Left ventricle myocardium inferior (tissue), 1 donor: ENCODE results near the gene LDLRAD4. TPM values are rescaled to one million over a fixed set of nuclear protein-coding genes. Genes with fewer than 3 reads are reported as not detected.

Source experiments
- DNase-seq: peaks from one replicate; pipeline ENCODE4 v3.0.0-alpha.2; 2020
- H3K27ac ChIP-seq: fragments of 200-600 bp; replicated peaks from 2 replicates; pipeline ENCODE4 v1.8.0; 2021
- H3K27me3 ChIP-seq: fragments of 200-600 bp; 2 replicates; pipeline ENCODE4 v1.8.0; 2021; ENCODE audit warnings: low read depth
- H3K36me3 ChIP-seq: fragments of 200-600 bp; 2 replicates; pipeline ENCODE4 v1.8.0; 2021
- H3K4me1 ChIP-seq: fragments of 200-600 bp; 2 replicates; pipeline ENCODE4 v1.8.0; 2021
- H3K4me3 ChIP-seq: fragments of 200-600 bp; 2 replicates; pipeline ENCODE4 v1.8.0; 2021; ENCODE audit warnings: mild to moderate bottlenecking, moderate library complexity
- H3K9me3 ChIP-seq: fragments of 200-600 bp; replicated peaks from 2 replicates; pipeline ENCODE4 v1.8.0; 2021
- CTCF ChIP-seq: fragments of 200-600 bp; IDR thresholded peaks from 2 replicates; pipeline ENCODE4 v1.8.0; 2021; ENCODE audit warnings: antibody characterized with exemption, mild to moderate bottlenecking, borderline replicate concordance
- intact Hi-C: fragments of 100-400 bp; cut with micrococcal nuclease; formaldehyde crosslinking; loops from one replicate; pipeline ENCODE4 v1.11.0; 2022
- long read RNA-seq: library from polyadenylated mRNA; unstranded; transcript quantifications from one replicate; pipeline ENCODE4 v2.0.0, GENCODE V29; 2021
- total RNA-seq: library from RNA; stranded (reverse); fragmentation: NEBNext Ultra II Directional; extraction: Animal tissue kit (Norgen Biotek cat#: 25700); gene quantifications from one replicate; pipeline ENCODE4 v1.2.1, GENCODE V29; 2021
- donor health status: DM: no; HTN: yes; CAD: no; lungs with severe emphysema.

Gene LDLRAD4
- 43.3 TPM for total RNA-seq
- long read RNA-seq, full-length matches to known transcripts, result 3 of 39 reads
- long read RNA-seq, partial matches to known transcripts, result 0 of 39 reads
- long read RNA-seq, other reads (novel, unspliced or antisense), result 36 of 39 reads

DNA sequence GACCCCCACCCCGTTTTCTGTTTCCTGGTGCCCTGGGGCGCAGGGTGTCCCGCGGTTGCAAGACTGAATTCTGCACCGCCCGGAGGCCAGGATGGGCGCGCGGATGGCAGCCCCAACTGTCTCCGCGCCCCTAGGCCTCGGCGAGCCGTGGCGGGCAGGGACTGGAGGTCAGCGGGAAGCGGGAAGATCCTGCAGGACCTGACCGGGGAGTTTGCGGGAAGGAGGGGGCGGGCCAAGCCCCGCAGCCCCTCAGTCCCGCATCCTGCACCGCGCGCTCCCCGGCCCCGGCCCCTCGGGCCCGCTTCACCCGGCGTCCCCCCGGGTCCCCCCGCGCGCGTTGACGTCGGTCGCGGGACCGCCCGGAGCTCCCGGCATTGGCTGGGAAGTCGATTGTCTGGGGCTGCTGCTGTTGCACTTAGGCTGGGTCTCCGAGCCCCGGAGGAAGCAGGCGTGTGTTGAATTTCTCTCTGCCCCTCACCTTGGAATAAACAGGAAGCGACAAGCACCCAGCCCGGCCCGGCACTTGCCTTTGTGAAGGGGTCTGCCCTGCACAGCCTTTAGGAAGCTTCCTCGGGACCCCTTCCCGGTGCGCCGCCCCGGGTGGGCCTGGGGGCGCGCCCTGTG lies at the start of gene LDLRAD4:
LDLRAD4 (plus strand) TSS at position 393 of the 624 bp plus-strand sequence.
- H3K4me3 ChIP-seq, result peak within 1 kb of the TSS; percentile 74
- peak; percentile 65 for DNase-seq
- TF ChIP-seq CTCF, result no peak
- peak within 1 kb of the TSS; percentile 92 for H3K27ac ChIP-seq
- no peaks in the 10 kb centered on the region for H3K36me3 ChIP-seq
- peaks cover 70% of the 10 kb centered on the region for H3K4me1 ChIP-seq
- no peaks in the 10 kb centered on the region for H3K27me3 ChIP-seq
- intact Hi-C loops, result loop anchor here (5.0 to 10.0 kb wide), 3 partner anchors 106 to 409 kb away; no protein-coding TSS in a partner anchor
- no peaks in the 10 kb centered on the region for H3K9me3 ChIP-seq

DNA sequence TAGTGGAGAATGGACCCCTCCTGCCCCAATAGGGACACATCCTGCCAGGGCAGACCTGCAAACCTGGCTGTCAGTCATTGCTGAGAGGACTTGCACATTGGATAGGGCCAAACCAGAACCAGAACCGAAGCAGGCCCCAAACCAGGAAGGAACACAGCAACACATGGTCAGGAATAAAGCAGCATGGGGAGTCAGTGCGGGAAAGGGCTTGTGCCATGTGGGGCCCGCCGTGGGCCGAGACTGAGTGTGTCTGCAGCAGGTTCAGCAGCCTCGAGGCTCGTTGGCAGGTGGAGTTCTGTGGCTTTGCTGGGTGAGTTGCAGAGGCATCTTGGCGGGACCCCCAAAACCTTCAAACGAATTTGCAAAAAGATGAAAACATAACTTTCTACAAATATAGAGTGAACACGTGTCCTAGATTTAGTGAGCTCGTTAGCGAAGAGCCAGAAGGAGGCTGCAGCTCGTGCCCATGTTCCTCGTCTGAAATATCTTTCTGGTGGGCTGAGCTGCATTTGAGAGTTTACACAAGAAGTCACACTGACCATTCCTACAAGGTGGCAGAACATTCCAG lies 44.9 kb upstream of the LDLRAD4 start:
- Histone ChIP-seq H3K27ac (no peak overlapping the region), H3K9me3 (no peaks in the 10 kb centered on the region), H3K4me3 (no peak overlapping the region), H3K36me3 (no peaks in the 10 kb centered on the region), H3K4me1 (no peaks in the 10 kb centered on the region), H3K27me3 (no peaks in the 10 kb centered on the region)
- no peak for DNase-seq
- intact Hi-C loops, result no loop called here
- TF ChIP-seq CTCF, result no peak

GRCh38 chr18:13175266-13175665 lies 43.3 kb upstream of the LDLRAD4 start:
- no peaks in the 10 kb centered on the region for H3K9me3 ChIP-seq
- no peaks in the 10 kb centered on the region for H3K27me3 ChIP-seq
- no peak overlapping the region for H3K4me3 ChIP-seq
- no peak overlapping the region for H3K27ac ChIP-seq
- TF ChIP-seq CTCF, result no peak
- intact Hi-C loops, result no loop called here
- no peaks in the 10 kb centered on the region for H3K36me3 ChIP-seq
- DNase-seq, result no peak
- H3K4me1 ChIP-seq, result no peaks in the 10 kb centered on the region

DNA sequence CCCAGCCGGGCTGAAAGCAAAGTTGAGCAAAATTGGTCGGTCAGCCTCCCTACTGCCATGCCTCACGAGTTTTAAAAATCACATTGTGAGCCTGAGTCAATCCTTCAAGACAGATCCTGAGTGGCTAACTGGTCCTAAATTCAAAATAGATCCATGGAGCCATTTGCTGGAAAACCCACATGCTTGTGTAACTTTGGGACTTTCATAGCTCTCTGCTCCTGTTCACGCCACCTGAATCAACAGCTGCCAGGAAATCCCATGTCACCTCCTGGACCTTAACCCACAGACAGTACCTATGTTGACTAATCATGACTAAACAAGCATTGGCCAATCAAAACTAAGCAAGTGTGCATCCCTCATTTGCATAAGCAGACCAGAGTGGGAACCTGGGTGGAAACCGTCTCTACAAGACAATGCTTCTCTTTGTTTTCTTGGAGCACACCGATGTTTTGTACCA lies 42.8 kb upstream of the LDLRAD4 start:
- no peak for TF ChIP-seq CTCF
- Histone ChIP-seq H3K27ac (no peak overlapping the region), H3K4me3 (no peak overlapping the region), H3K4me1 (no peaks in the 10 kb centered on the region), H3K27me3 (no peaks in the 10 kb centered on the region), H3K36me3 (no peaks in the 10 kb centered on the region), H3K9me3 (no peaks in the 10 kb centered on the region)
- DNase-seq, result no peak
- intact Hi-C loops, result no loop called here

GRCh38 chr18:13176847-13177246 lies 41.7 kb upstream of the LDLRAD4 start:
- DNase-seq, result no peak
- Histone ChIP-seq H3K4me1 (no peaks in the 10 kb centered on the region), H3K4me3 (no peak overlapping the region), H3K36me3 (no peaks in the 10 kb centered on the region), H3K9me3 (no peaks in the 10 kb centered on the region), H3K27ac (no peak overlapping the region), H3K27me3 (no peaks in the 10 kb centered on the region)
- intact Hi-C loops, result no loop called here
- no peak for TF ChIP-seq CTCF
